Esophagus muscularis mucosa (tissue), 3 donors: ENCODE data around the gene GLS.

Source experiments
- CTCF ChIP-seq, 3 experiments: fragments of 200-600 bp in 2 of 3; fragments of 450-650 bp in 1 of 3; sonication (generic) in 2 of 3; IDR thresholded peaks; one replicate each; pipeline ENCODE4 v1.5.1; 2017 to 2019; ENCODE audit warnings: antibody characterized with exemption in 3 of 3, mild to moderate bottlenecking in 2 of 3, moderate library complexity in 1 of 3
- POLR2A ChIP-seq: fragments of 450-650 bp; IDR thresholded peaks from one replicate; pipeline ENCODE4 v1.6.1; 2017; ENCODE audit warnings: antibody characterized with exemption, moderate library complexity, mild to moderate bottlenecking, low read depth
- POLR2AphosphoS5 ChIP-seq, 2 donors: sonication (generic); formaldehyde crosslinking; IDR thresholded peaks; one replicate each; pipeline ENCODE4 v1.6.1; 2017; ENCODE audit warnings: antibody characterized with exemption in 2 of 2

- TF ChIP-seq CTCF (IDR thresholded peaks at IDR 0.05) (no peak), POLR2A (peak; percentile 98), POLR2AphosphoS5 (IDR thresholded peaks at IDR 0.05) (peak; percentile 99 to 100)
Observed at GRCh38 chr2:190880378-190881083, at the start of gene GLS.
